ENCODE data around the gene MYBPH.

DNA sequence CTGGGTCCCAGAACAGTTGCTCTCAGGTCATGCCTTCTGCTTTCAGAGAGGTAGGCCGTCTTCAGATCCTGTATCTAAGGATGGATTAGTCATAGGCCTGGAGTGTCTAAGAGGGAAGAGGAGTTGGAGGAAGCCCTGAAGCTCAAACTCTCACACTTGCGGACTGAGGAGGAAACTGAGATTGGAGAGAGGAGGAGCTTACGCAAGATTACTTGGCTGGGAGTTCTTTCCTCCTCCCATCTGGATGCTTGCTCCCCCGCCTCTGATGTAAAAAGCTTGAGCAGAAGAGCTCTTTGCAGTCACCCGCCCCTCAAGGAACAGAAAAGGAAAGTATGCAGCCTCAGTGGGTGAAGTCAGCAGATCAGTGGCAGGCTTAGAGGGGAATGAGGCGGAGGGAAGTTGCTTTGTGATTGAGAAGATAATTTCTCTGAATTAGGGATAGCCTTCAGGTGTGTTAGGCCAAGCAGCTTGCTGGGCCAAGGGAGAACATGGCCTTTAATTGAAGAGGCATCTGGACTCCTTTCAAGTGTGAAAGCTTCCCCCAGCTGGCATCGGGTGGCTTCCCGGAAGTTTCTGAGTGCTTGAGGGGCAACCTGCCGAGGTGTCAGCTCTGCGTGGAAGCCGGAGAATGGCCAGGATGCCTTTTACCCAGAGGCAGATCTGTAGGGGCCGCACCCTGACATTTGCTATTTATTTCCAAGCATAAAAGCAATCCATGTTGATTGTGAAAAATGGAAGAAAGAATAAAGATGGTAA, 41.5 kb downstream of the MYBPH start:
- no peak for TF ChIP-seq POLR2A (IDR thresholded peaks at IDR 0.05; ENCODE audit: low read depth, low read length)
- no peak for TF ChIP-seq CTCF (IDR thresholded peaks at IDR 0.05; ENCODE audit: extremely low read depth in 1 of 2, insufficient read depth in 1 of 2, low read depth in 1 of 2, low read length in 2 of 2)
- no peak for TF ChIP-seq MYC (IDR thresholded peaks at IDR 0.05; ENCODE audit: low read depth, low read length)
- TF ChIP-seq, protein P1, sequence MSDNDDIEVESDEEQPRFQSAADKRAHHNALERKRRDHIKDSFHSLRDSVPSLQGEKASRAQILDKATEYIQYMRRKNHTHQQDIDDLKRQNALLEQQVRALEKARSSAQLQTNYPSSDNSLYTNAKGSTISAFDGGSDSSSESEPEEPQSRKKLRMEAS (IDR thresholded peaks at IDR 0.05; ENCODE audit: insufficient read depth, insufficient read length) = no peak

Data from endothelial cell of umbilical vein (primary cell).